Activated CD8-positive, alpha-beta memory T cell treated with anti-CD3 and anti-CD28 coated beads, Interleukin-2, amount 50 U/mL, for 1 hour (primary cell): ENCODE results near the gene GPR39.

ENCODE experiments used
- DNase-seq: peaks from one replicate; pipeline ENCODE4 v3.0.0-alpha.2; 2020; ENCODE audit errors: extremely low read depth

Gene GPR39

DNA sequence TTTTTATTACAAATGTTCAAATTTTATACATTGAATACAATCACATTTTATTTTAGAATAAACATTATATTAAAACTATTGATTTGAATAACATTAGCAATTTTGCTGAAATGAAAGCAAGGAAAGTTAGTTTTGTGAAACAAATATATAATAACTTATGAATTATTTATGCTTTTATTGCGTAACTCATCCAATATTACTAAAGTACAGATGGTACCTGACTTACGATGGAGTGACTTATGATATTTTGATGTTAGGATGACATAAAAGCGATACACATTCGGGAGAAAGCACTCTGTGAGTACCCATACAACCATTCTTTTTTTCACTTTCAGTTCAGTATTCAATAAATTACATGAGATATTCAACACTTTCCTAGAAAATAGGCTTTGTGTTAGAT lies 26.5 kb downstream of the GPR39 start:
- no peak for DNase-seq

DNA sequence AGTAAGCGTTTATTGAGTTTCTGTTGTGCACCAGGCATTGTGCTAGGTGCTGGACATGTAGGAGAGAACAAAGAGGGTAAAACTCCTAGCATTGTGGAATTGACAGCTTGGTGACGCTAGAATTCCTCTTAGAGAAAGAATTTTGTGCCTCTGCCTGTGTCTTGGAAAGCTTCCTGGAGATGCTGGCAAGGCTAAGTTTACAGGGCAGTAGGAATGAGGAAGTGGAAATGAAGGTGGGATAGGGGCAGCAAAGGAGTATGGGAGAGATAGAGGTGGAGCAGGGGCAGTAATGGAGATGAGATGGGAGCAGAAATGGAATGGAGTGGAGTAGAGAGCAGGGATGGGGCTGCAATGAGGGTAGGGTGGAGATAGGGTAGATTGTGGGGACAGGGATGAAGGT lies 29.8 kb downstream of the GPR39 start:
- no peak for DNase-seq

DNA sequence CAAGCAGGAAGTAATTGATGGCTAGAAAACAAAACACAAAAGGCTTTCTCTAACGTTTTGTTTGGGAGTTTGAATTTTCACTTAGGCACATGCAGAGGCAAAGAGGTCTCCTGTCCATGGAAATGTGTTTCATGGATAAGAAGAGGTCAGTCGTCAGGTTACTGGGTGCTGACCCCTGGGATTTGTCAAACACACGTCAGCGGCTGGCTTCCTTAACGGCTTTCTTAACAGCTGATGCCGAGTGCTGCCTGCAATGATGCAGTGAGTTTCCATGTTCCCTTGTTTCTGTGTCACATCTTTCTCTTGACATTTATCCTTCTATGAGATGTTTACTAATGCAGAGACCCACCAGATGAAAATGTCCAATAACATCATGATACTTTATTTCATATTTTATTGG lies 31.7 kb downstream of the GPR39 start:
- DNase-seq, result no peak

DNA sequence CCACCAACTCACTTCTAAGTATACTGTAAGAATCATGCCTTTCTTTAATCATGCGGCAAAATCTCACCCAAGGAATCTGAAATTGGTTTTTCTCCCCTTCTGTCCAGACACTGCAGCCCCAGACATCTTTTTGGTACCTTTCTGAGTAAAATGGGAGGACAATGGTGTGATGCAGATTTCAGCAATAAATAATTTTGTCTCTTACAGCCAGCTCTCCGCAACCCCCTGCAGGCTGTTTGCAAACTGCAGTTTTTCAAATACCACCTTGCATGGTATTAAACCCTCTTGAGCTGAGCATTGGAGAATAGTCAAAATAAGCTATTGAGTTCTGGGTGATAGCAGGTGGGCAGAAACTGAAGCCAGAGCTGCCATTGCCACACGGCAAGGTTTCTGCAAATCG lies 32.2 kb downstream of the GPR39 start:
- DNase-seq, result no peak

DNA sequence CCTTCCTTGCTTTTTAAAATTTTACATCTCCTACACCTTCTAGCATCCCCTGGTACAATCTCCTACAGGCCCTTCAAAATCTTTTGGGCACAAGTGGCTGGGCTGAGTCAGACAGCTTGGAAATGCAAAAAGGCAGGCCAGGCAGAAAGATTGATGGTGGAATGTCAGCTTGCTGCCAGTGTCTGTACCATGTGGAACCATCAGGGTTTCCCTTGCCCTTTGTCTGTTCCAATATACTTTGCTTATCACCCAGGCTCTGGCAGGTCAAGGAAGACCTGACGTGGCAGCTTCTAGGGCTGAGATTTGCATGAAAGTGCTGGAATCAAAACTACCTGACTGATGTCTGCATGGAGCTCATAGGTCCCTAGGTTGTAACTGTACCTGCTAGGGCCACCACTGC lies 33.3 kb downstream of the GPR39 start:
- no peak for DNase-seq

DNA sequence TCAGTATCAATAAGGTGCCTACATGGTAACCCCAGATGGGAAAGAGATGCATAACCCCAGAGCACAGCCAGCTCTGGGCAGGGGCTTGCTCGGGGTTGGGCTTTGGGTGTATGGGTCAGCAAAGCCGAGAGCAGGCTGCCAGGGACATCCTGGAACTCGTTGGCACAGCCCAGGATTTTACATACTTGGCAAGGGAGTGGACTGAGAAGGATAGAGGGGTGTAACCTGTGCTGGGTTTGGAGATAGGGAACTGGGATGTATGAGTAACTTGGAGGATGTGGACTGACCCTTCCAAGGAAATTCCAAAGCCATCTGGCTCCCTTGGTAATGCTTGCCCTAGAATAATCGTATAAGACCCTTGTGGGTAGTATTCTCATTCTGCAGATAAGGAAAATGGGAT lies 44.2 kb downstream of the GPR39 start:
- DNase-seq, result no peak

DNA sequence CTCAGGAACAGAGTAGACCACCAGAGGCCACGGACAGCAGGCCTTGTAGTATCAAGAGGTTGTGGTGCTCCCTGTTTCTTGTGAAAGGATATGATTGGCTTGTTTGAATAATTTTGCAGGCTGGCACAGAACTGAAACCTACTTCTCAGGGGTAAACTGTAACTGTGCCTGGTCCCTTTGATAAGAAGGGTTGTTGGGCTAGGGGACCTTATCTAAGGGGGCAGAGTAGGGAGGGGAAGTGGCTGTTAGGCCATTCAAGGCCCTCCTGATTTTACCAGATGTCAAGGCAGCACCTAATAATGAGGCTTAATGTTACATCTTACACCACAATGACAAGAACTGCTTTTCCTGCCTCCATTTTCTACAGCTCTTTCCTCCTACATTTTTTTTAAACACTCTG lies 45.6 kb downstream of the GPR39 start:
- DNase-seq, result no peak

DNA sequence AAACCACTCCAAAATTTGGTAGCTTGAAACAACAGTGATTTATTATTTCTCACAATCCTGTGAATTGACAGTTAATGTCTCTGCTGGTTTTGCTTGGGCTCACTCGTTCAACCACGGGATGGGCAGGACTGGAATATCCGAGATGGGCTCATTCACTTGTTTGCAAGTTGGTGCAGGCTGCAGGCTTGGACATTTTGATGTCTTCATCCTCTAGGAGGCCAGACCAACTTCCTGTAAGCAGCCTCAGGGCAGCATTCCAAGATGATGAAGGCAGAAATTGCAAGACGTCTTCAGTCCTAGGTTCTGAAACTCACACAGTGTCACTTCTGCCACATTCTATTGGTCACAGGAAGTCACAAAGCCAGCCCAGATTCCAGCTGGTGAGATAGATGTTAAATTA lies 47.1 kb downstream of the GPR39 start:
- DNase-seq, result no peak

DNA sequence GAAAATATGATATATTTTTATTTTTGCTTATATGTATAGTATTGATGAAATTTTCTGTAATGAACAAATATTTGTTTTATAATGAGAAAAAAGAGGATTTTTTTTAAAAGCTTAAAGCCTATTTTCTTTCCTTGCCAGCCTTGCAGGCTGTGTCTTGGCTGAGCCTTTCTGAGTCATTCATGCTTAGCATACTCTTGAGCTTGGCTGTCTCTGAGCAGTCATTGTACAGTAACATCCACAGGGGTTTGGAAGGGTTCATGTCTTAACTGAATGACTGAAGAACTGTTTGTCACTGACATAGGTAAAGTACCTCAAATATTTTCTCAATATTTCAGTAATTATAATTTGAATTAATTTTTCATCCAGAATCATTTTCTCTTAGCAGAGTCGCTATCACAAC lies 49.3 kb downstream of the GPR39 start:
- no peak for DNase-seq

DNA sequence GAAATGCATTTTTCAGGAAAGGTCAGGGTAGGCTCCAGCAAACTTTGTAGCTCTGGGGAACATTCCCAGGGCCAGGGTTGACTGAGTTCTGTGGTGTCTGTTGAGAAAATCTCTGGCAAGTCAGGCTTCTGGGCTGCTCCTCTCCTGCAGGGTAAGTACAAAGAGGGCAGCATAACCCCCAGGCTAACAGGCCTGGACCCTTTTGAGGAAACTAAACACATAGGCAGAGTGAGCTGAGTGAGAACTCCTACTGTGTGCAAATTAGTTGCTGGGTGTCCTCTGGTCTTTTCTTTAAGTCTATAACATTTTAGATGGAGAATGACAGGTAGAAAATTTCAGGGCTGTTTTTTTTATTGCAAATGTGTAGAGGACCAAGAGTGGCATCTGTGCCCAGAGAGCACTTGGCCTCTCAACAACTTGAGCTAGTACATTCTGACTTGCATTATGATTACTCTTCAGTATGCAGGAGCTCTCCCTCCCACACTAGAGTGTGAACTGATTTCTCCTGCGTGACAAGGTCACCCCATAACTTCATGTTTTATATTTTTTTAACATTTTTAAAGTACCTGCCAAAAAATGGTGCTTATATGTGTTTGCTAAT lies 49.9 kb downstream of the GPR39 start:
- no peak for DNase-seq

DNA sequence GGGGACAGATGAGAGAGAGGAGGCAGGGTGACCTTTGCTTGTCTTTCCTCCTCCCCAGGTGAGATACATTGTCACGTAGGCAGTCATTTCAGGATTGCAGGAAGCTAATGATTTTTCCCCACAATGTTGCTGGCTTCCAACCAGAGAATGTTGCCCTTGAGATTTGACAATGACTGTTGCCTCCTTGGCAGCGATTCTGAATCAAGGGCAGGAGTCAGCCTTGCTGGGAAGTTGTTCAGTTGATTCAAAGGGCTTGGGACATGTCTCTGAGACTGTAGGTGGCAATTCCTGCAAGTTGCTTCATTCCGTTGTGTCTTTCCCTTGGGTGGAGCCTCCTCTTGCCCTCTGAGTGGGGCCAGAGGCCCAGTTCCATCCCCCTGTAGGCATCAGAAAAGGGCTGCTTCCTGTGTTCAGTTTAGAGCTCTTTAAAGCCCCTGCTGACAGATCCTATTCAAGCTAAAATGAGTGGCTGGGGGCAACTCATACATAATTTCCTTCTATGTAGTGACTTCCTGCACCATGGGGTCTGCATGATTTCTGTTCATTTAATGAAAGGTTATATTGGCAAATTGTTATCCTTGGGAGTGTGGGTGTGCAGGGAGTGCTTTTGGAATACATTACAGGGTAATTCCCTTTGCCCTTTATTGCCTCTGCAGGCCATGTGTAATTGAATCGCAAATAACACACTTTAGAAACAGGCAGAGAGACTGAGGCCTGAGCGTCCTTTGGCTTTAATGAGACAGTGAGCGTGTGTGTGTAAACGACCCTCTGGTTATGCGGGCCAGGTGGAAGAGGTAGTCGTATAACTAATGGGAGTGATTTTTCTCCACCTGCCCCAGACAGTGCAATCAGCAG lies 52.4 kb downstream of the GPR39 start:
- no peak for DNase-seq

DNA sequence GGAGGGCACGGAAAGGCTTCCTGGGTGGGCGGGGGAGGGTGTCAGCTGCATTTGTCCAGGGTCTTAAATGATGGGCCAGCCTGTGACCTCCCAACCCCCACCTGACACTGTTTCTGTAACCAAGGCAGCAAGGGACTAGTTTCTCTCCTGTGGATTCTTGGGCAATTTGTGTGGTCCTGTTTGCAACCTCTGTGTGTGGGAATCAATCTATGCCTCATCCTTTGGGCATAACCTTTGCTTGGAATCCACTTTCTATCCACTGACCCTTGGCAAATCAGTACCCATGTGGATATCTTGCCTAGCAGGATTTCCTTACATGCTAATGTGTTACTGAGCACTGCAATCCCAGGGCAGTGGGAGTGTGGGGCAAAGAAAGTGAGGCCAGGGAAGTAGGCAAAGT lies 54.1 kb downstream of the GPR39 start:
- no peak for DNase-seq

DNA sequence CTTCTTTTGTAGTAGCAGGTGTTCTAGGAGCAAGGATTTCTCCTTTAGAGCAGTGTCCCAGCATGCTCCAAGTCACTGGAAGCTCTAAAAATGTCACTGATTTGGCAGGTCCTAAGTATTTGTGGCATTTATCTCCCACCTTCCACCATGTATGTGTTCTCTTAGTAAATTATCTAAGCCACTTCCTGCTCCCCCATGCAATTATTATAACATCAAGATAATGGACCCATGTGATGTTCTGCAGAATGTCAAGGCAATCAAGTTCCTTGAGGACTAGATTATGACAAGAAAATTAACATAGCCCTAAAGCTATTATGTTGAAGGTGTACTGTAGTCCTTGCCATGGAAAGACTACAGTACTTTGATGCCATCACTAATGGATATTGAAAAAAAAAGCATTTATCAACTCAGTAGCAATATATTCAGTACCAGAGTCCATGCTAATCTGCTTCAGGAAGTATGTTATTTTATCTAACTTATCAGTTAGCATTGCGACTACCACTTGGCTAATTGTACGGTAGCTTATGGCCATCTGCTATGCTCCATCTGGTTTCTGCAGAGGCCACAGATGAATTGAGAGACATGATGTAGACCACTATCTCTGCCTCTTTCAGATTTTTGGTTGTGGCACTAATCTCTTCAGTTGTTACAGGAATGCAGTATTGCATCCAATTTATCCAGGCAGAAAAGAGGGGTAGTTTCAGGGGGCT lies 56.7 kb downstream of the GPR39 start:
- no peak for DNase-seq

DNA sequence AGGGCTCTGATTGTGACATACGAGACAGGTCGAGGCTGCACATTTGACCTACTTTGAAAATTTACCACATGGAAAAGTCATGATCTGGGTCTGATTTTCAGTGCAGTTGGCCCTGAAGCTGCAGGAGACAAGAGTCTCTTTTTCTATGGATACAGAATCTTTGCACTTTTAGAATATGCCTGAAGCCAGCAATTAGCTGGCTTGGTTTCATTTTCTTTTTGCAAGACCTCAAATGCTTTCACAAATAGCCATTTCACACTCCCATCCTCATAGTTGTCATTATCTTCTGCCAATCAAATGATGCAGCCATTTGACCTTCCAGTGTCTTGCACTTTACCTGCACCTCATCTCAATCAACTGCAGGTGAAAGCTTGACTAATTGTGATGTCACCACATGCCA lies 59.0 kb downstream of the GPR39 start:
- no peak for DNase-seq

DNA sequence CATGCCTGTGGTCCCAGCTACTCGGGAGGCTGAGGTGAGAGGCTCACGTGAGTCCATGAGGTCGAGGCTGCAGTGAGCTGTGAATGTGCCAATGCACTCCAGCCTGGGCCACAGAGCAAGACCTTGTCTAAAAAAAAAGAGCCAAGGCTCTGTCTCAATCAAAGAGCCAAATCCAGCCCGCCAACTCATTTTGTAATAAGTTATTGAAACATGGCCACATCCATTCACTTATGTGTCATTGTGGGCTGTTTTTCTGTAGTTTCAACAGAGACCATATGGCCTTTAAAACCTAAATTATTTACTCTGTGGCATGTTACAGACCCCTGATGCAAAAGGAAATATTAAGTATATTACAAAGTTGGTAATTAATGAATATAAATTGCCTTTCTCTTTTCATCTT lies 60.8 kb downstream of the GPR39 start:
- DNase-seq, result no peak

DNA sequence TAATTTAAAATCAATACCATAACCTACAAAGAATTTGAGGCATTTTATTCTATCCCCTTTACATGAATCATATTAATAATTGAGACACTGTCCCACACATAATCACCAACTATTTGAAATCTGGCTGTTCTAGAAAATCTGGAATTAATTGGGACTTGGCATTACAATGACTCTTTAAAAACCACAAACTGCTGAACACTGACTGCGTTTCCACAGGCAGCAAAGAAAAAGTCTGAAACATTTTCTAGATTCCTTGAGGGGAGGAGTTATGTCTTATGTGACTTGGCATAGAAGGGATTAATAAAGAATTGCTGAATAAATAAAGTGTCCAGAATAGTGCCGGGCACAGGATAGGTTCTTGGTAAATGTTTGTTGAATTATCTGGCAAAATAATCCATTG lies 61.4 kb downstream of the GPR39 start:
- no peak for DNase-seq

DNA sequence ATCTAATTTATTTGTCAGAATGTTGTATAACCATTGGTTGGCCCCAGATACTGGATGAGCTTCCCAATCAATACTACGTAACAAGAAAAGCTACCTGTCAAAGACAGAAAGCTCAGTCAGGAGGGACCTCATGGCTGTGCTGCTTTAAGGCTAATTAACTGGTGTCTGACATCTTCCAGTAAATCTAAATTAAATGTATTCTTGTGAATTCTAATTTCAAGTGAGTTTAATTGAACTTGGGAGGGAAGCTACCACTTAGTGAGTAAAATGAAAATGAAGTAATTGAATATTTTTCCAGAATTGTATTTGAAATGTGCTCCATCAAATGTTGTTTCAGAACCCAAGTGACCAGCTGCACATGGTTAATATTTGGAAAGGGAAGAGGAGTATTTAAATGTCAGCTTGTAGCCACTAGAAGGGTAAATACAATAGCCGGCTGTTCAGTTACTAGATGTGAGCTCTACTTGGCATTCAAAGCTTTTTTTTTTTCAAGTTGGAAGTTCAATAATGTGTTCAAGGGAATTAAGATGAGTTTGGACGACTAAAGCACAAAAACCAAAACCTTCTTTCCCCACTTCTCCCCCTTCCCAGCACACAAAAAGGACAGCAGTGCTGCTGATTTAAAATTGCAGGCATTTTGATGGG lies 62.0 kb downstream of the GPR39 start:
- no peak for DNase-seq

DNA sequence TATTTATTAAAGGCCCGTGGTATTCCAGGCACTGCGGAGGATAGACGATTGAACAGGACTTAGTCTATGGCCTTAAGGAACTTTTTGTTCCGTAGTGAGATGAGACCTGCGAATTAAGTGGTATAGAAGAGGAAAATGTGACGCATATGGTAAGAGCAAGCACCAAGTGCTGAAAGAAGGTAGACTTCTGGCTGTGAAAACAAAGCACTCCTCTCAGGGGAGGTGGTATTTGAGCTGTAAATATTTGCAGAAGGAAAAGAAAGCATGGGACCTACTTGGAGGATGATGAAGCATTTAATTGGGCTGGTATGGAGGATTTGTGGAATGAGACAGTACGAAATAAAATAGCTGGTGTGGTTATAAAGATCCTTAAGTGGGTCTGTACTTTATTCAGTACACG lies 62.5 kb downstream of the GPR39 start:
- DNase-seq, result no peak

DNA sequence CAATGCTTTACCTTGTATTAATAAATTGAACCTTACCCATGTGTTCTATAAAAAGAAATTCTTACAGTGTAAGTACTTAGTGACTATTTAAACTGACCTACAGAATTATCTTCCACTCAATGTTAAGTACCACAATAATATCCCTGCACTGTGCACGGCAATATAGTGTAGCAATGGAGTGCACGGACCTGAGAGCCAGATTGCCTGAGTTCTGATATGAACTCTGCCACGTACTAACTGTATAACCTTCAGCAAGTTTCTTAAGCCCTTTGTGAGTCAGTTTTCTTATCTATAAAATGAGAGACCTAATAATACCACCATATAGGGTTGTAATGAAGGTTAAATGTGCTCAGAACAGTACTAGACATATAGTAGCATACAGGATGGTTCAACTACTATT lies 66.2 kb downstream of the GPR39 start:
- no peak for DNase-seq

DNA sequence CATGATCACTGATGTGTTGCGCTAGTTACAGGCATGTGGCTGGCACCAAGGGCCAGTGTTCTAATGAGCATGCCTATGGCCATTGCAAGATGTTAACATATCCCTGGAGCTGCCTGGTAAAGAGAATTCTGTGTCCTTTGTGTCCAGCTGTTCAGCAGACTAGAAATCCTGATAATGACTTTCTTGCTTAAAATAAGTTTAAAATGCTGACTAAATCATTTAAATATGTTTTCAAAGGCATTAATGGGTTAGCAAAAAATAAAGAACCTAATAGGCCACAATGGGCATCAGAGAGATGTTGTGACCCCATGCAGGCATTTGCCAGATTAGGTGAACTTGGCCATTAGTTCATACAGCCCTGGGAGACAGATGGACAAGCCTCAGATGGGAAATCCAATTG lies 67.5 kb downstream of the GPR39 start:
- DNase-seq, result no peak

DNA sequence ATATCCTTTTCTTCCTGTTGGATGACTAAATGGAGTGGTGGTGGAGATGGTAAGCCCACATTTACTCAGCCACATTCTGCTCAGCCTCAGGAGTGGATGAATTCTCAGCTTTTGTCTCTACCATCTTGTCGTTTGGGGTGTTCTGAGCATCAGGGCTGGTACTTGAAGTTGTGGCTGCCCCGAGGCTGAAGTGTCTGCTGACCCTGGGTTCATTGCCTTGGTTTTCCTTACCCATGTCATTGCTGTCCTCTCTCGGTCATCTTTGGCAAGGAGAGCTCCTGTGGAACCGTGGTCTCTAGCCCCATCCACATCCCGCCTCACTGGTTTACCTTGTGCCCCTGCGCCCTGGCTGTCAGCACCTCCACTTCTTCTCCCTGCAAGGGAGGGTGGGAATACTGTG lies 71.9 kb downstream of the GPR39 start:
- DNase-seq, result no peak

DNA sequence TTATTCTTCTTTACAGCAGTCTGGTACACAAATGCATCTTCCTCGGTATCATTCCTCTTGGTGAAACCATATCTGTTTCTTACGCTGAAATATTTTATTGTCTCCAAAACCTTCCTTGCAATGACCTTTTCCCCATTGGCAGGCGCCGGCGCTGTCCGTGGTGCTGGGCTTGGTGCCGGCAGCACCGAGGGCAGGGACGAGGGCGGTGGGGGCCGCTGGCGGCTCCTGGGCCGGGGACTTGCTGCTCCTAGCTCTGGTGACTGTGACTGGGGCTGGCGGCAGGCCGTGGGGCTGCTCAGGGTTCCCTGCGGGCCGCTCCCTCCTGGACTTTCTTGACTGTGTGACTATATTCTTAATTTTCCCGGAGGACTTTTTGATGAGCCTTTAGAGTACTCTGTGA lies 72.5 kb downstream of the GPR39 start:
- no peak for DNase-seq

DNA sequence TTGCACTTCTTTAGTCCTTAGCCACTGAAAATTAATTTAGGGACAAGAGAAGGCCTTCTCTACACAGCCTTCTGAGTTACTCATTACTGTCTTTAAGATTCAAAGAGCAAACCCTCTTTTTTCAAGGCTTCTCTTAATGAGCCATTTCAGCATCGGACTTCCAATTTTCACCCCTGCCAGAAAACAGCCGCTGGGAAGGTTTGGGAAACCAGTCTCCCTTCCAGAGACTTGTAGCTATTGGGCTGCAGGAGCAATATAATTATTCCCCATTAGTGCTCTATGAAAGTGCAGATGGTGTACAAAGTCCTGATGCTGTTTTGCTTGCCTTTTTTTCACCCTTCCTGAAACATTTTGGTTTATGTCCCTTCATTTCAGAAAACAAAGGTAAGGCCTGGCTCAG lies 79.3 kb downstream of the GPR39 start:
- no peak for DNase-seq
